HL-60 (cell line): ENCODE measurements around the gene SORBS2.
"Not testable (repeated sequence)": the region's sequence is repeated elsewhere in the genome, so short reads cannot be mapped to it uniquely, and the experiment has no call there.

ENCODE experiments used
- DNase-seq, 2 experiments: peaks; one replicate each; pipeline ENCODE4 v3.0.0-alpha.2; 2010 to 2020; ENCODE audit warnings: low read depth in 1 of 2, low spot score in 1 of 2
- H3K27ac ChIP-seq: fragments of 250-450 bp; sonication (Bioruptor Pico); replicated peaks from 2 replicates; pipeline ENCODE4 v1.5.1; 2020; ENCODE audit warnings: mild to moderate bottlenecking, moderate library complexity
- H3K27me3 ChIP-seq: fragments of 250-450 bp; sonication (Bioruptor Pico); 2 replicates; pipeline ENCODE4 v1.5.1; 2021; ENCODE audit warnings: mild to moderate bottlenecking, moderate library complexity; ENCODE audit not compliant: insufficient read depth, poor library complexity, severe bottlenecking
- H3K4me3 ChIP-seq: replicated peaks from 2 replicates; pipeline ENCODE4 v1.5.1; 2011; ENCODE audit warnings: mild to moderate bottlenecking, control low read depth, low read length; ENCODE audit not compliant: insufficient read depth
- GABPA ChIP-seq: IDR thresholded peaks from 2 replicates; pipeline ENCODE4 v1.6.1; 2012; ENCODE audit warnings: low read depth
- POLR2AphosphoS5 ChIP-seq: IDR thresholded peaks from 2 replicates; pipeline ENCODE4 v1.6.1; 2012; ENCODE audit warnings: low read depth
- SPI1 ChIP-seq: IDR thresholded peaks from 2 replicates; pipeline ENCODE4 v1.6.1; 2012; ENCODE audit warnings: low read depth, mild to moderate bottlenecking, borderline replicate concordance
- TF ChIP-seq, protein P1 (sequence below): IDR thresholded peaks from one replicate; pipeline ENCODE4 v1.5.1; 2011; ENCODE audit warnings: low read length, control low read depth, inconsistent platforms; ENCODE audit not compliant: insufficient read depth
- TF ChIP-seq, protein P2 (sequence below): IDR thresholded peaks from 2 replicates; pipeline ENCODE4 v1.6.1; 2012; ENCODE audit warnings: low read depth; ENCODE audit not compliant: insufficient replicate concordance

The SORBS2 gene

DNA sequence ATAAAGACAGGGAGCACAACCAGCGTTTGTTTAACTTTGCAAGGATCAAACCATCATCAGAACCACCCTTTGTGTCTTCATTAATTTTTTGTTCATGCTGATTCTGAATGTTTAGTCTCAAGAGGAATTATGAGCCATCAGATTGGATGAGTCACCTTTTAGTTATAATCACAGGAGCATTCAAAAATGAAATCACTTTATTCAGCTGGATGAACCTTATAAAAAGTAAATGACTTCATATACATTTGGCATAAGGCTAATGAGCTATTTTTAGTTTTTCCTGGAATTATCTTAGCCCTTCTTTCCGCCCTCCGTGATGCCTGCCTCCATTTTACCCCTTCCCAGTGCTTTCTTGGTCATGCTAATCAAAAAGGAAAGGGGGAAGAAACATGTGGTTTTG lies 103.6 kb downstream of the SORBS2 start:
- DNase-seq: no peak
- TF ChIP-seq, protein P1, sequence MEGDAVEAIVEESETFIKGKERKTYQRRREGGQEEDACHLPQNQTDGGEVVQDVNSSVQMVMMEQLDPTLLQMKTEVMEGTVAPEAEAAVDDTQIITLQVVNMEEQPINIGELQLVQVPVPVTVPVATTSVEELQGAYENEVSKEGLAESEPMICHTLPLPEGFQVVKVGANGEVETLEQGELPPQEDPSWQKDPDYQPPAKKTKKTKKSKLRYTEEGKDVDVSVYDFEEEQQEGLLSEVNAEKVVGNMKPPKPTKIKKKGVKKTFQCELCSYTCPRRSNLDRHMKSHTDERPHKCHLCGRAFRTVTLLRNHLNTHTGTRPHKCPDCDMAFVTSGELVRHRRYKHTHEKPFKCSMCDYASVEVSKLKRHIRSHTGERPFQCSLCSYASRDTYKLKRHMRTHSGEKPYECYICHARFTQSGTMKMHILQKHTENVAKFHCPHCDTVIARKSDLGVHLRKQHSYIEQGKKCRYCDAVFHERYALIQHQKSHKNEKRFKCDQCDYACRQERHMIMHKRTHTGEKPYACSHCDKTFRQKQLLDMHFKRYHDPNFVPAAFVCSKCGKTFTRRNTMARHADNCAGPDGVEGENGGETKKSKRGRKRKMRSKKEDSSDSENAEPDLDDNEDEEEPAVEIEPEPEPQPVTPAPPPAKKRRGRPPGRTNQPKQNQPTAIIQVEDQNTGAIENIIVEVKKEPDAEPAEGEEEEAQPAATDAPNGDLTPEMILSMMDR: no peak
- TF ChIP-seq, protein P2, sequence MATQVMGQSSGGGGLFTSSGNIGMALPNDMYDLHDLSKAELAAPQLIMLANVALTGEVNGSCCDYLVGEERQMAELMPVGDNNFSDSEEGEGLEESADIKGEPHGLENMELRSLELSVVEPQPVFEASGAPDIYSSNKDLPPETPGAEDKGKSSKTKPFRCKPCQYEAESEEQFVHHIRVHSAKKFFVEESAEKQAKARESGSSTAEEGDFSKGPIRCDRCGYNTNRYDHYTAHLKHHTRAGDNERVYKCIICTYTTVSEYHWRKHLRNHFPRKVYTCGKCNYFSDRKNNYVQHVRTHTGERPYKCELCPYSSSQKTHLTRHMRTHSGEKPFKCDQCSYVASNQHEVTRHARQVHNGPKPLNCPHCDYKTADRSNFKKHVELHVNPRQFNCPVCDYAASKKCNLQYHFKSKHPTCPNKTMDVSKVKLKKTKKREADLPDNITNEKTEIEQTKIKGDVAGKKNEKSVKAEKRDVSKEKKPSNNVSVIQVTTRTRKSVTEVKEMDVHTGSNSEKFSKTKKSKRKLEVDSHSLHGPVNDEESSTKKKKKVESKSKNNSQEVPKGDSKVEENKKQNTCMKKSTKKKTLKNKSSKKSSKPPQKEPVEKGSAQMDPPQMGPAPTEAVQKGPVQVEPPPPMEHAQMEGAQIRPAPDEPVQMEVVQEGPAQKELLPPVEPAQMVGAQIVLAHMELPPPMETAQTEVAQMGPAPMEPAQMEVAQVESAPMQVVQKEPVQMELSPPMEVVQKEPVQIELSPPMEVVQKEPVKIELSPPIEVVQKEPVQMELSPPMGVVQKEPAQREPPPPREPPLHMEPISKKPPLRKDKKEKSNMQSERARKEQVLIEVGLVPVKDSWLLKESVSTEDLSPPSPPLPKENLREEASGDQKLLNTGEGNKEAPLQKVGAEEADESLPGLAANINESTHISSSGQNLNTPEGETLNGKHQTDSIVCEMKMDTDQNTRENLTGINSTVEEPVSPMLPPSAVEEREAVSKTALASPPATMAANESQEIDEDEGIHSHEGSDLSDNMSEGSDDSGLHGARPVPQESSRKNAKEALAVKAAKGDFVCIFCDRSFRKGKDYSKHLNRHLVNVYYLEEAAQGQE: no peak
- no peak for TF ChIP-seq GABPA
- TF ChIP-seq POLR2AphosphoS5: no peak
- TF ChIP-seq SPI1: no peak
- Histone ChIP-seq H3K27me3 (no peaks in the 10 kb centered on the region), H3K27ac (no peak overlapping the region), H3K4me3 (no peak overlapping the region)

DNA sequence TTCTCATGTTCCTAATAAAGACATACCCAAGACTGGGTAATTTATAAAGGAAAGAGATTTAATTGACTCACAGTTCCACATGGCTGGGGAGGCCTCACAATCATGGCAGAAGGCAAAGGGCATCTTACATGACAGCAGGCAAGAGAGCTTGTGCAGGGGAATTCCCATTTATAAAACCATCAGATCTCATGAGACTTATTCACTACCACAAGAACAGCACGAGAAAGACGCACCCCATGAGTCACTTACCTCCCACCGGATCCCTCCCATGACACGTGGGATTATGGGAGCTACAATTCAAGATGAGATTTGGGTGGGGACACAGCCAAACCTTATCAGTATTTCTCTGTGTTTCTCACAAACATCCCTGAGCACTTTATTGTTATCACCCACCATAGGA lies 104.4 kb downstream of the SORBS2 start:
- not testable (repeated sequence) for DNase-seq, H3K27me3 ChIP-seq, H3K27ac ChIP-seq, H3K4me3 ChIP-seq

DNA sequence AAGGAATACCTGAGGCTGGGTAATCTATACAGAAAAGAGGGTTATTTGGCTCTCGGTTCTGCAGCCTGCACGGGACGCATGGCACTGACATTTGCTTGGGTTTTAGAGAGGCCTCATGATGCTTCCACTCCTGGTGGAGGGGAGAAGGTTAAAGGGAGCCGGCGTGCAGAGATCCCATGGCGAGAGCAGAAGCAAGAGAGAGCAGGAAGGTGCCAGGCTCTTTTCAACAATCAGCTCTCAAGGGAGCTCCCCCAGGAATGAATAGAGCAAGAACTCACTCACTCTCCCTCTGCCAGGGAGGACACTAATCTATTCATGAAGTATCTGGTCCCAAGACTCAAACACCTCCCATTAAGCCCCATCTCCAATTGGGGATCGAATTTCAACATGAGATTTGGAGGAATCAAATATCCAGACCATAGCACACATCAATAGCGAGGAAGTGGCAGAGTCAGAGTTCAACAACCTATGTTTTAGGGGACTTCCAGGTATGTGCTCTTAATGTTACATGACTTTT lies 109.8 kb downstream of the SORBS2 start:
- TF ChIP-seq POLR2AphosphoS5 (no peak), GABPA (no peak), SPI1 (no peak)
- TF ChIP-seq, protein P2: no peak
- TF ChIP-seq, protein P1: no peak
- no peak overlapping the region for H3K27ac ChIP-seq
- H3K4me3 ChIP-seq: no peak overlapping the region
- DNase-seq: no peak
- H3K27me3 ChIP-seq: no peaks in the 10 kb centered on the region

DNA sequence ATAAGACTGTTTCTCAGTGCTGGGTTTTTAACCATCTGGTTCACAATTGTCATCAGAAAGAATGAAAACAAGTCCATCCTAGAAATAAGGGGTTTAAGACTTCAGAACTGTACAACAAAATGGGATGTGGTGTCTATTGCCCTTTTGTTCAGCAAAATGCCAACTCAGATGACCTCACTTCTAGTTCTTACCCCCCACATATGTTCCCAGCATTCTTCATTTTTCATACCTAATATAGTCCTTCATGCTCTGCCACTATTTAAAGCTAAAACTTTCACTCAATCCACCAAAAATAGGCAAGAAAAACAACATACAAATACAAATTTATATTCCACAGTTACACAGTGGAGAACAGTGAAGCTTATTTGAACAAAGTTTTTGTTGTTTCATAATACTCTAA lies 111.4 kb downstream of the SORBS2 start:
- no peak for DNase-seq
- H3K4me3 ChIP-seq: no peak overlapping the region
- TF ChIP-seq, protein P1: no peak
- TF ChIP-seq SPI1 (no peak), POLR2AphosphoS5 (no peak), GABPA (no peak)
- TF ChIP-seq, protein P2: no peak
- no peak overlapping the region for H3K27ac ChIP-seq
- H3K27me3 ChIP-seq: no peaks in the 10 kb centered on the region
